ENCODE results near the gene PHB1. TPM values are rescaled to one million over a fixed set of nuclear protein-coding genes. Genes with fewer than 3 reads are reported as not detected.

PHB1 gene
- total and polyA plus RNA-seq, 2 experiments from 2014 or later = 194 to 211 TPM

DNA sequence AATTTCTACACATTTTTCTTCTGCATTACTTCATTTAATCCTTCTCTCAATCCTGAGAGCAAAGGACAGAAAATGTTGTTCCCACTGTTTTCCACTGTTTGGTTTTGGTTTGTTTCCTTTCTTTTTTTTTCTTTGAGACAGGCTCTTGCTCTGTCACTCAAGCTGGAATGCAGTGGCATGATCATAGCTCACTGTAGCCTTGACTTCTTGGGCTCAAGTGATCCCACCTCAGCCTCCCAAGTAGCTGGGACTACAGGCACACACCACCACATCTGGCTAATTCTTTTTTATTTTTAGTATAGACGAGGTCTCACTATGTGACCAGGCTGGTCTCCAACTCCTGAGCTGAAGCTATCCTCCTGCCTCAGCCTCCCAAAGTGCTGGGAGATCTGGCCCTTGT lies 45.6 kb downstream of the PHB1 start:
- Mint-ChIP-seq H3K36me3 (ENCODE audit: low read depth) (no peaks in the 10 kb centered on the region), H3K4me3 (no peak overlapping the region), H3K4me1 (peaks cover 35% of the 10 kb centered on the region), H3K9me3 (no peaks in the 10 kb centered on the region; the same call in 2 of the 3 replicates), H3K27me3 (ENCODE audit: insufficient read depth, low read depth, poor library complexity) (peaks cover 15% of the 10 kb centered on the region), H3K27ac (no peak overlapping the region)
- Histone ChIP-seq H3K36me3 (ENCODE audit: insufficient read depth) (no peaks in the 10 kb centered on the region), H3K27ac (ENCODE audit: low read depth) (no peak overlapping the region), H3K9me2 (ENCODE audit: insufficient read depth) (no peaks in the 10 kb centered on the region), H2AFZ (no peak overlapping the region; the same call in 1 of the 2 replicates), H4K20me1 (replicated peaks; ENCODE audit: insufficient read depth) (no peaks in the 10 kb centered on the region), H3K4me3 (no peak overlapping the region), H3K4me1 (ENCODE audit: insufficient read depth) (peaks cover 25% of the 10 kb centered on the region), H3K79me2 (replicated peaks; ENCODE audit: insufficient read depth) (no peaks in the 10 kb centered on the region), H3F3A (replicated peaks; ENCODE audit: low read depth) (no peaks in the 10 kb centered on the region), H3K4me2 (no peak overlapping the region), H3K27me3 (ENCODE audit: insufficient read depth) (no peaks in the 10 kb centered on the region)
- DNase-seq (ENCODE audit: low spot score) (no peak), ATAC-seq (no peak)
- TF ChIP-seq, protein P1, sequence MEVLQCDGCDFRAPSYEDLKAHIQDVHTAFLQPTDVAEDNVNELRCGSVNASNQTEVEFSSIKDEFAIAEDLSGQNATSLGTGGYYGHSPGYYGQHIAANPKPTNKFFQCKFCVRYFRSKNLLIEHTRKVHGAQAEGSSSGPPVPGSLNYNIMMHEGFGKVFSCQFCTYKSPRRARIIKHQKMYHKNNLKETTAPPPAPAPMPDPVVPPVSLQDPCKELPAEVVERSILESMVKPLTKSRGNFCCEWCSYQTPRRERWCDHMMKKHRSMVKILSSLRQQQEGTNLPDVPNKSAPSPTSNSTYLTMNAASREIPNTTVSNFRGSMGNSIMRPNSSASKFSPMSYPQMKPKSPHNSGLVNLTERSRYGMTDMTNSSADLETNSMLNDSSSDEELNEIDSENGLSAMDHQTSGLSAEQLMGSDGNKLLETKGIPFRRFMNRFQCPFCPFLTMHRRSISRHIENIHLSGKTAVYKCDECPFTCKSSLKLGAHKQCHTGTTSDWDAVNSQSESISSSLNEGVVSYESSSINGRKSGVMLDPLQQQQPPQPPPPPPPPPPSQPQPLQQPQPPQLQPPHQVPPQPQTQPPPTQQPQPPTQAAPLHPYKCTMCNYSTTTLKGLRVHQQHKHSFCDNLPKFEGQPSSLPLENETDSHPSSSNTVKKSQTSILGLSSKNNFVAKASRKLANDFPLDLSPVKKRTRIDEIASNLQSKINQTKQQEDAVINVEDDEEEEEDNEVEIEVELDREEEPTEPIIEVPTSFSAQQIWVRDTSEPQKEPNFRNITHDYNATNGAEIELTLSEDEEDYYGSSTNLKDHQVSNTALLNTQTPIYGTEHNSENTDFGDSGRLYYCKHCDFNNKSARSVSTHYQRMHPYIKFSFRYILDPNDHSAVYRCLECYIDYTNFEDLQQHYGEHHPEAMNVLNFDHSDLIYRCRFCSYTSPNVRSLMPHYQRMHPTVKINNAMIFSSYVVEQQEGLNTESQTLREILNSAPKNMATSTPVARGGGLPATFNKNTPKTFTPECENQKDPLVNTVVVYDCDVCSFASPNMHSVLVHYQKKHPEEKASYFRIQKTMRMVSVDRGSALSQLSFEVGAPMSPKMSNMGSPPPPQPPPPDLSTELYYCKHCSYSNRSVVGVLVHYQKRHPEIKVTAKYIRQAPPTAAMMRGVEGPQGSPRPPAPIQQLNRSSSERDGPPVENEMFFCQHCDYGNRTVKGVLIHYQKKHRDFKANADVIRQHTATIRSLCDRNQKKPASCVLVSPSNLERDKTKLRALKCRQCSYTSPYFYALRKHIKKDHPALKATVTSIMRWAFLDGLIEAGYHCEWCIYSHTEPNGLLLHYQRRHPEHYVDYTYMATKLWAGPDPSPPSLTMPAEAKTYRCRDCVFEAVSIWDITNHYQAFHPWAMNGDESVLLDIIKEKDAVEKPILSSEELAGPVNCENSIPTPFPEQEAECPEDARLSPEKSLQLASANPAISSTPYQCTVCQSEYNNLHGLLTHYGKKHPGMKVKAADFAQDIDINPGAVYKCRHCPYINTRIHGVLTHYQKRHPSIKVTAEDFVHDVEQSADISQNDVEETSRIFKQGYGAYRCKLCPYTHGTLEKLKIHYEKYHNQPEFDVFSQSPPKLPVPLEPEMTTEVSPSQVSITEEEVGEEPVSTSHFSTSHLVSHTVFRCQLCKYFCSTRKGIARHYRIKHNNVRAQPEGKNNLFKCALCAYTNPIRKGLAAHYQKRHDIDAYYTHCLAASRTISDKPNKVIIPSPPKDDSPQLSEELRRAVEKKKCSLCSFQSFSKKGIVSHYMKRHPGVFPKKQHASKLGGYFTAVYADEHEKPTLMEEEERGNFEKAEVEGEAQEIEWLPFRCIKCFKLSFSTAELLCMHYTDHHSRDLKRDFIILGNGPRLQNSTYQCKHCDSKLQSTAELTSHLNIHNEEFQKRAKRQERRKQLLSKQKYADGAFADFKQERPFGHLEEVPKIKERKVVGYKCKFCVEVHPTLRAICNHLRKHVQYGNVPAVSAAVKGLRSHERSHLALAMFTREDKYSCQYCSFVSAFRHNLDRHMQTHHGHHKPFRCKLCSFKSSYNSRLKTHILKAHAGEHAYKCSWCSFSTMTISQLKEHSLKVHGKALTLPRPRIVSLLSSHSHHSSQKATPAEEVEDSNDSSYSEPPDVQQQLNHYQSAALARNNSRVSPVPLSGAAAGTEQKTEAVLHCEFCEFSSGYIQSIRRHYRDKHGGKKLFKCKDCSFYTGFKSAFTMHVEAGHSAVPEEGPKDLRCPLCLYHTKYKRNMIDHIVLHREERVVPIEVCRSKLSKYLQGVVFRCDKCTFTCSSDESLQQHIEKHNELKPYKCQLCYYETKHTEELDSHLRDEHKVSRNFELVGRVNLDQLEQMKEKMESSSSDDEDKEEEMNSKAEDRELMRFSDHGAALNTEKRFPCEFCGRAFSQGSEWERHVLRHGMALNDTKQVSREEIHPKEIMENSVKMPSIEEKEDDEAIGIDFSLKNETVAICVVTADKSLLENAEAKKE (CRISPR knock-in tag; IDR thresholded peaks at IDR 0.05) = no peak
- TF ChIP-seq, protein P2, sequence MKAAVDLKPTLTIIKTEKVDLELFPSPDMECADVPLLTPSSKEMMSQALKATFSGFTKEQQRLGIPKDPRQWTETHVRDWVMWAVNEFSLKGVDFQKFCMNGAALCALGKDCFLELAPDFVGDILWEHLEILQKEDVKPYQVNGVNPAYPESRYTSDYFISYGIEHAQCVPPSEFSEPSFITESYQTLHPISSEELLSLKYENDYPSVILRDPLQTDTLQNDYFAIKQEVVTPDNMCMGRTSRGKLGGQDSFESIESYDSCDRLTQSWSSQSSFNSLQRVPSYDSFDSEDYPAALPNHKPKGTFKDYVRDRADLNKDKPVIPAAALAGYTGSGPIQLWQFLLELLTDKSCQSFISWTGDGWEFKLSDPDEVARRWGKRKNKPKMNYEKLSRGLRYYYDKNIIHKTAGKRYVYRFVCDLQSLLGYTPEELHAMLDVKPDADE (IDR thresholded peaks at IDR 0.05) = no peak

DNA sequence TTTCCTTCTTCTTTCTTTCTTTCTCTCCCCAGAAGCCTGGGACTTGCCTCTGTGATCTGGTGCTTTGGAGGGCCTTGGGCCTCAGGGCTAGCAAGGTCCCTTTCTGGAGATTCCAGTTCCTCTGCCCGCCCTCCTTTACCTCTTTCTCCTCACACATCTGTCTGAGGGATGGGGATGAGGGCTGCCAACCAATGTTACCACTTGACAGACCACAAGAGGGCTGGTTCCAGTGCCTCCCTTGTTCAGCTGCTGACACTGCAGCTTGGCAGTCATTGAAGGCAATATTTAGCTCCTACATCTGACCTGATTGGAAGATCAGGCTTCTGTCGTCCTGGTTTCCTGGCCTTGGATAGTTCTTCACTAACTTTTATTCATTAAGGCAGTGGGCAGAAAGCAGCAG lies 49.0 kb downstream of the PHB1 start:
- Histone ChIP-seq H3K4me2 (no peak overlapping the region), H3K4me3 (no peak overlapping the region), H3K27me3 (ENCODE audit: insufficient read depth) (no peaks in the 10 kb centered on the region), H3F3A (replicated peaks; ENCODE audit: low read depth) (no peaks in the 10 kb centered on the region), H4K20me1 (replicated peaks; ENCODE audit: insufficient read depth) (0 out of 2 replicates have a peak, but pooled peaks cover 1% of the 10 kb centered on the region), H3K36me3 (ENCODE audit: insufficient read depth) (no peaks in the 10 kb centered on the region), H3K79me2 (replicated peaks; ENCODE audit: insufficient read depth) (peaks cover 5% of the 10 kb centered on the region), H3K4me1 (ENCODE audit: insufficient read depth) (peaks cover 20% of the 10 kb centered on the region), H3K9me2 (ENCODE audit: insufficient read depth) (no peaks in the 10 kb centered on the region), H2AFZ (no peak overlapping the region), H3K27ac (ENCODE audit: low read depth) (no peak overlapping the region)
- DNase-seq (ENCODE audit: low spot score) (peak; percentile 68), ATAC-seq (peak; percentile 28)
- no peaks in the 10 kb centered on the region for H3K36me3 Mint-ChIP-seq (ENCODE audit: low read depth)
- H3K27me3 Mint-ChIP-seq (ENCODE audit: insufficient read depth, low read depth, poor library complexity) = peaks cover 13% of the 10 kb centered on the region
- H3K27ac Mint-ChIP-seq = no peak overlapping the region
- no peak overlapping the region for H3K4me3 Mint-ChIP-seq
- no peaks in the 10 kb centered on the region; the same call in 2 of the 3 replicates for H3K9me3 Mint-ChIP-seq
- H3K4me1 Mint-ChIP-seq = peaks cover 26% of the 10 kb centered on the region
- TF ChIP-seq, protein P1 (CRISPR knock-in tag; IDR thresholded peaks at IDR 0.05) = no peak
- TF ChIP-seq EZH2 (IDR thresholded peaks at IDR 0.05; ENCODE audit: low read depth, unreplicated experiment) = no peak

All from GM23338 (cell line).